Activated naive CD8-positive, alpha-beta T cell (primary cell): ENCODE measurements around the gene TPP1.
A peak's percentile ranks its signal among the peaks of the same experiment; 100 is the strongest.

ENCODE experiments used
- H3K27ac Mint-ChIP-seq: one replicate; pipeline ENCODE4 v1.8.0; 2021; ENCODE audit warnings: mixed read lengths
- H3K27me3 Mint-ChIP-seq: one replicate; pipeline ENCODE4 v1.8.0; 2021; ENCODE audit warnings: mixed read lengths
- H3K36me3 Mint-ChIP-seq: one replicate; pipeline ENCODE4 v1.8.0; 2021; ENCODE audit warnings: mixed read lengths
- H3K4me1 Mint-ChIP-seq: one replicate; pipeline ENCODE4 v1.8.0; 2021; ENCODE audit warnings: low read depth, mixed read lengths
- H3K4me3 Mint-ChIP-seq: one replicate; pipeline ENCODE4 v1.8.0; 2021; ENCODE audit warnings: mild to moderate bottlenecking, mixed read lengths
- H3K9me3 Mint-ChIP-seq: one replicate; pipeline ENCODE4 v1.8.0; 2021; ENCODE audit warnings: low read depth, mixed read lengths

TPP1 gene

GRCh38 chr11:6653656-6654055 lies 34.4 kb upstream of the TPP1 start:
- Mint-ChIP-seq H3K4me1 (peaks cover 2% of the 10 kb centered on the region), H3K27me3 (no peaks in the 10 kb centered on the region), H3K27ac (no peak overlapping the region), H3K36me3 (no peaks in the 10 kb centered on the region), H3K9me3 (no peaks in the 10 kb centered on the region), H3K4me3 (no peak overlapping the region)

- Mint-ChIP-seq H3K4me1 (peaks cover 2% of the 10 kb centered on the region), H3K36me3 (no peaks in the 10 kb centered on the region), H3K9me3 (no peaks in the 10 kb centered on the region), H3K27ac (no peak overlapping the region), H3K27me3 (no peaks in the 10 kb centered on the region), H3K4me3 (no peak overlapping the region)
Observed at GRCh38 chr11:6653097-6653496, 33.9 kb upstream of the TPP1 start.

- no peak overlapping the region for H3K27ac Mint-ChIP-seq
- H3K27me3 Mint-ChIP-seq = no peaks in the 10 kb centered on the region
- peaks cover 2% of the 10 kb centered on the region for H3K4me1 Mint-ChIP-seq
- H3K9me3 Mint-ChIP-seq = no peaks in the 10 kb centered on the region
- no peaks in the 10 kb centered on the region for H3K36me3 Mint-ChIP-seq
- H3K4me3 Mint-ChIP-seq = no peak overlapping the region
Observed at GRCh38 chr11:6652182-6652581, 33.0 kb upstream of the TPP1 start.

GRCh38 chr11:6650980-6651379 lies 31.8 kb upstream of the TPP1 start:
- H3K4me1 Mint-ChIP-seq = peaks cover 1% of the 10 kb centered on the region
- no peaks in the 10 kb centered on the region for H3K36me3 Mint-ChIP-seq
- no peak overlapping the region for H3K27ac Mint-ChIP-seq

GRCh38 chr11:6650104-6650503 lies 30.9 kb upstream of the TPP1 start:
- no peak overlapping the region for H3K4me3 Mint-ChIP-seq
- no peaks in the 10 kb centered on the region for H3K9me3 Mint-ChIP-seq
- H3K36me3 Mint-ChIP-seq = no peaks in the 10 kb centered on the region
- H3K27me3 Mint-ChIP-seq = no peaks in the 10 kb centered on the region
- H3K27ac Mint-ChIP-seq = no peak overlapping the region
- no peaks in the 10 kb centered on the region for H3K4me1 Mint-ChIP-seq

More at GRCh38 chr11:6650980-6651379, 31.8 kb upstream of the TPP1 start:
- H3K9me3 Mint-ChIP-seq = no peaks in the 10 kb centered on the region
- H3K27me3 Mint-ChIP-seq = no peaks in the 10 kb centered on the region
- no peak overlapping the region for H3K4me3 Mint-ChIP-seq

GRCh38 chr11:6648501-6648900 lies 29.3 kb upstream of the TPP1 start:
- H3K9me3 Mint-ChIP-seq = no peaks in the 10 kb centered on the region

GRCh38 chr11:6647836-6648235 lies 28.6 kb upstream of the TPP1 start:
- no peak overlapping the region for H3K4me3 Mint-ChIP-seq
- H3K4me1 Mint-ChIP-seq = no peaks in the 10 kb centered on the region
- H3K27ac Mint-ChIP-seq = no peak overlapping the region
- no peaks in the 10 kb centered on the region for H3K36me3 Mint-ChIP-seq
- H3K27me3 Mint-ChIP-seq = no peaks in the 10 kb centered on the region
- no peaks in the 10 kb centered on the region for H3K9me3 Mint-ChIP-seq

More at GRCh38 chr11:6648501-6648900, 29.3 kb upstream of the TPP1 start:
- no peaks in the 10 kb centered on the region for H3K27me3 Mint-ChIP-seq
- H3K27ac Mint-ChIP-seq = no peak overlapping the region
- no peaks in the 10 kb centered on the region for H3K36me3 Mint-ChIP-seq
- no peak overlapping the region for H3K4me3 Mint-ChIP-seq
- H3K4me1 Mint-ChIP-seq = no peaks in the 10 kb centered on the region

- Mint-ChIP-seq H3K9me3 (no peaks in the 10 kb centered on the region), H3K4me3 (no peak overlapping the region), H3K4me1 (no peaks in the 10 kb centered on the region), H3K27ac (no peak overlapping the region), H3K36me3 (no peaks in the 10 kb centered on the region), H3K27me3 (no peaks in the 10 kb centered on the region)
Observed at GRCh38 chr11:6646918-6647679, 27.9 kb upstream of the TPP1 start.

- Mint-ChIP-seq H3K36me3 (no peaks in the 10 kb centered on the region), H3K27ac (no peak overlapping the region), H3K9me3 (no peaks in the 10 kb centered on the region), H3K4me1 (no peaks in the 10 kb centered on the region), H3K4me3 (no peak overlapping the region), H3K27me3 (no peaks in the 10 kb centered on the region)
Observed at GRCh38 chr11:6646576-6646917, 27.3 kb upstream of the TPP1 start.

GRCh38 chr11:6646071-6646470 lies 26.8 kb upstream of the TPP1 start:
- Mint-ChIP-seq H3K4me3 (peak overlapping the region; percentile 28), H3K27ac (no peak overlapping the region), H3K4me1 (no peaks in the 10 kb centered on the region), H3K27me3 (no peaks in the 10 kb centered on the region), H3K9me3 (no peaks in the 10 kb centered on the region), H3K36me3 (no peaks in the 10 kb centered on the region)

GRCh38 chr11:6642957-6643356 lies 23.7 kb upstream of the TPP1 start:
- peaks cover 3% of the 10 kb centered on the region for H3K36me3 Mint-ChIP-seq
- no peaks in the 10 kb centered on the region for H3K9me3 Mint-ChIP-seq
- no peaks in the 10 kb centered on the region for H3K4me1 Mint-ChIP-seq
- no peak overlapping the region for H3K4me3 Mint-ChIP-seq
- no peaks in the 10 kb centered on the region for H3K27me3 Mint-ChIP-seq
- H3K27ac Mint-ChIP-seq = no peak overlapping the region

GRCh38 chr11:6640985-6641701 lies 21.9 kb upstream of the TPP1 start:
- Mint-ChIP-seq H3K9me3 (no peaks in the 10 kb centered on the region), H3K27ac (no peak overlapping the region), H3K27me3 (no peaks in the 10 kb centered on the region), H3K36me3 (peaks cover 3% of the 10 kb centered on the region), H3K4me3 (no peak overlapping the region), H3K4me1 (no peaks in the 10 kb centered on the region)

- H3K36me3 Mint-ChIP-seq = peaks cover 3% of the 10 kb centered on the region
- no peaks in the 10 kb centered on the region for H3K4me1 Mint-ChIP-seq
- H3K4me3 Mint-ChIP-seq = no peak overlapping the region
- no peaks in the 10 kb centered on the region for H3K9me3 Mint-ChIP-seq
- H3K27me3 Mint-ChIP-seq = no peaks in the 10 kb centered on the region
- H3K27ac Mint-ChIP-seq = no peak overlapping the region
Observed at GRCh38 chr11:6640036-6640984, 21.1 kb upstream of the TPP1 start.

- H3K27me3 Mint-ChIP-seq = no peaks in the 10 kb centered on the region
- H3K36me3 Mint-ChIP-seq = peaks cover 3% of the 10 kb centered on the region
- no peaks in the 10 kb centered on the region for H3K4me1 Mint-ChIP-seq
- H3K9me3 Mint-ChIP-seq = no peaks in the 10 kb centered on the region
- H3K27ac Mint-ChIP-seq = no peak overlapping the region
- no peak overlapping the region for H3K4me3 Mint-ChIP-seq
Observed at GRCh38 chr11:6638429-6638828, 19.2 kb upstream of the TPP1 start.

GRCh38 chr11:6637871-6638270 lies 18.6 kb upstream of the TPP1 start:
- peaks cover 3% of the 10 kb centered on the region for H3K36me3 Mint-ChIP-seq
- H3K27me3 Mint-ChIP-seq = no peaks in the 10 kb centered on the region
- no peak overlapping the region for H3K27ac Mint-ChIP-seq
- no peaks in the 10 kb centered on the region for H3K9me3 Mint-ChIP-seq
- H3K4me3 Mint-ChIP-seq = no peak overlapping the region
- H3K4me1 Mint-ChIP-seq = no peaks in the 10 kb centered on the region
